ENCODE measurements around the gene RASAL1. TPM values are rescaled to one million over a fixed set of nuclear protein-coding genes. Genes with fewer than 3 reads are reported as not detected.

The RASAL1 gene
- total RNA-seq, 2 donors from 2014 or later: 1.6 to 9.9 TPM

DNA sequence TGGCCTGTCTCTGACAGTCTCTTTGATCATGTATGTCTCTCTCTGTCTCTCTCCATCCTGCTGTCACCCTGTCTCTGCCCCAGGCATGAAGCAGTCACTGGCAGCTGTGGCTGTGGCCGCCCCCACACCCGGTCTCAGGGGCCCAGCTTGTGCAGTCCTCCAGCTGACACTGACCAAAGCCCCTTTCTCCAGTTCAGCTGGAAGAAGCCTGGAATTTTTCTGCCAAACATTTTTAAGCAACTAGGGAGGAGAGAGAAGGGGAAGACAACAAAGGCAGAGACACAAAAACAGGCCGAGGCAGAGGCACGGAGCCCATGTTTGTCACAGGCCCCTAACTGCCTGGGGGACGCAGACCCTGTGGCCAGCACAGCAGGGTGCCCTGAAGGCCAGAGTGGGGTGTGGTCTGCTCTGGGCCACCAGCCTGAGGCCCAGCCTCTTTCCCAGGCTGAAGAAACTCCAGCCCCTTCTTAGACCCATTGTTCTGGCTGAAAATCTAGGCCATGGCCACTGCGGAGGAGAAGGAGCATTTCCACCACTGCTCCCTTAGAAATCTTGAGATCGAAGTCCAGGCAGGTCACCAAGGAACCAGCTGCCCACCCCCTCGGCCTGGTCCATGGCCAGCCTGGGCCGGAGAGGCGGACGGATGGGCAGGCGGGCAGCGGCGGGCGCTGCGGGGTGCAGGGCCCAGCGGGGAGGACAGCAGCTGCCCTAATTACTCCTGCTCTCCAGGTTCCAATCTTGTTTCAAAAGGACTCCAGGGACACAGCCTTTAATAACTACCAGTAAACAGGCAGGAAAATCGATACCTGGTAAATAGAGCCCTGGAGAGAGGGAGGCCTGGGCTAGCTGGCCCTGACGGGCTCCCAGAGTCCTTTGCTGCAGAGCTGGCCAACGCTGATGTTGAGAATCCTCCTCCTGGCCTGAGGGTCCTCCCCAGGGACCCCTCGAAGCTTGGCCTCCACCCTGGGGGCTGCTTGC is 64.1 kb downstream of the RASAL1 start:
- no peaks in the 10 kb centered on the region for H3K9me3 ChIP-seq
- H3K27me3 ChIP-seq (replicated peaks; ENCODE audit: insufficient read depth): no peaks in the 10 kb centered on the region
- H3K36me3 ChIP-seq: no peaks in the 10 kb centered on the region
- H3K4me3 ChIP-seq: no peak overlapping the region
- intact Hi-C loops (cut with DNase I): no loop called here
- WGBS: 66% methylated on average over 21 of the region's 21 CpGs
- TF ChIP-seq POLR2AphosphoS5 (IDR thresholded peaks at IDR 0.05) (no peak), CTCF (IDR thresholded peaks at IDR 0.05) (no peak), POLR2A (IDR thresholded peaks at IDR 0.05) (no peak)
- DNase-seq (ENCODE audit: low spot score): no peak
- no peak overlapping the region for H3K27ac ChIP-seq
- no peaks in the 10 kb centered on the region for H3K4me1 ChIP-seq (replicated peaks)

- no peaks in the 10 kb centered on the region for H3K4me1 ChIP-seq (replicated peaks)
- H3K4me3 ChIP-seq: no peak overlapping the region
- no peaks in the 10 kb centered on the region for H3K27me3 ChIP-seq (replicated peaks; ENCODE audit: insufficient read depth)
- no peaks in the 10 kb centered on the region for H3K36me3 ChIP-seq
- intact Hi-C loops (cut with DNase I): no loop called here
- no peaks in the 10 kb centered on the region for H3K9me3 ChIP-seq
- DNase-seq (ENCODE audit: low spot score): no peak
- 66% methylated on average over 15 of the region's 15 CpGs for WGBS
- H3K27ac ChIP-seq: no peak overlapping the region
- no peak for TF ChIP-seq CTCF (IDR thresholded peaks at IDR 0.05)
- no peak for TF ChIP-seq POLR2AphosphoS5 (IDR thresholded peaks at IDR 0.05)
- TF ChIP-seq POLR2A (IDR thresholded peaks at IDR 0.05): no peak
These were observed 65.2 kb downstream of the RASAL1 start for GRCh38 chr12:113070117-113070906.

DNA sequence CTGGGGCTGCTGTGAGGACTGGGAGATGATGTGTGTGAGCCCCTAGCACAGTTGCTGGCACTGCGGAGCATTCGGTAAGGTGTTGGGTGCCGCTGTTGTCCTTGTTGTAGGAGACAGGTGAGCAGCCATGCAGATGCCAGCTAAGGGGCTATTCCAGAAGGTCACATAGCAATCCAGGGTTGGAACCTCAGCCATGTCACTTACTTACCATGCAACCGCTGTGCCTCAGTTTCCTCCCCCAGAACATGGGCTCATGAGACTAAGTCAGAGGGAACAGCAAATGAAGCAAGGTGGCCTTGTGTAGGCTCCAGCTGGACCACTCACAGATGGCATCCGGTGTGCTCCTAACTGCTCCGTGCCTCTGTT is 65.8 kb downstream of the RASAL1 start:
- Histone ChIP-seq H3K27ac (no peak overlapping the region), H3K27me3 (replicated peaks; ENCODE audit: insufficient read depth) (no peaks in the 10 kb centered on the region), H3K9me3 (no peaks in the 10 kb centered on the region), H3K4me1 (replicated peaks) (no peaks in the 10 kb centered on the region), H3K4me3 (no peak overlapping the region), H3K36me3 (no peaks in the 10 kb centered on the region)
- intact Hi-C loops (cut with DNase I): no loop called here
- 90% methylated on average over 6 of the region's 6 CpGs for WGBS
- no peak for TF ChIP-seq POLR2AphosphoS5 (IDR thresholded peaks at IDR 0.05)
- TF ChIP-seq POLR2A (IDR thresholded peaks at IDR 0.05): no peak
- no peak for TF ChIP-seq CTCF (IDR thresholded peaks at IDR 0.05)
- no peak for DNase-seq (ENCODE audit: low spot score)

- no peak for DNase-seq (ENCODE audit: low spot score)
- no peaks in the 10 kb centered on the region for H3K9me3 ChIP-seq
- 61% methylated on average over 5 of the region's 5 CpGs for WGBS
- H3K4me1 ChIP-seq (replicated peaks): no peaks in the 10 kb centered on the region
- H3K27ac ChIP-seq: no peak overlapping the region
- H3K4me3 ChIP-seq: no peak overlapping the region
- TF ChIP-seq CTCF (IDR thresholded peaks at IDR 0.05) (no peak), POLR2A (IDR thresholded peaks at IDR 0.05) (no peak), POLR2AphosphoS5 (IDR thresholded peaks at IDR 0.05) (no peak)
- no peaks in the 10 kb centered on the region for H3K36me3 ChIP-seq
- no peaks in the 10 kb centered on the region for H3K27me3 ChIP-seq (replicated peaks; ENCODE audit: insufficient read depth)
- intact Hi-C loops (cut with DNase I): no loop called here
These were observed 66.4 kb downstream of the RASAL1 start for GRCh38 chr12:113069149-113069548.
